GM18498 (cell line): Measurements from ENCODE around the gene FCRL6.

ENCODE experiments used
- ATAC-seq: cut with Tn5 transposase; IDR thresholded peaks from one replicate; pipeline ENCODE4 v1.9.1; 2021; ENCODE audit warnings: mild to moderate bottlenecking, moderate library complexity; ENCODE audit not compliant: unreplicated experiment

Gene FCRL6, protein sequence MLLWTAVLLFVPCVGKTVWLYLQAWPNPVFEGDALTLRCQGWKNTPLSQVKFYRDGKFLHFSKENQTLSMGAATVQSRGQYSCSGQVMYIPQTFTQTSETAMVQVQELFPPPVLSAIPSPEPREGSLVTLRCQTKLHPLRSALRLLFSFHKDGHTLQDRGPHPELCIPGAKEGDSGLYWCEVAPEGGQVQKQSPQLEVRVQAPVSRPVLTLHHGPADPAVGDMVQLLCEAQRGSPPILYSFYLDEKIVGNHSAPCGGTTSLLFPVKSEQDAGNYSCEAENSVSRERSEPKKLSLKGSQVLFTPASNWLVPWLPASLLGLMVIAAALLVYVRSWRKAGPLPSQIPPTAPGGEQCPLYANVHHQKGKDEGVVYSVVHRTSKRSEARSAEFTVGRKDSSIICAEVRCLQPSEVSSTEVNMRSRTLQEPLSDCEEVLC

DNA sequence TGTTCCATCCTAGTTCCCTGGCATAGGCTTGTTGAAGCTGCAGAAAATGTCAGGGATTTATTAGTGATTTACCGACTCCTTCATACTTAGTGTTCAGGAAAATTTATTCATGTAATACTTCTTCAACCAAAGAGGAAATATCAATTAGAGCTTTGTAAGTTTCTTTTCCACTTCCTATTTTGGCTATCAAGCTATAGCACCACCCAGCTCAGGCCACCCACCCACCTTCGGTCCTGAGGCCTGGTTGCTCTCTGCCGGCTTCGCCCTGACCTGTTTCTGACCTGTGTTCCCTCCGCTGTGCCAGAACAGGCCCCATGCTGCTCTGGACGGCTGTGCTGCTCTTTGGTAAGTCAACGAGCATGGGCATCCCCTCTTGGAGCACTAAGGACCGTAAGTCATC, at the start of gene FCRL6:
Gene FCRL6, plus strand, starts transcription at position 250 of the 400 bp plus-strand sequence. Its CDS starts 65 bp downstream, at position 315.
- ATAC-seq: no peak

DNA sequence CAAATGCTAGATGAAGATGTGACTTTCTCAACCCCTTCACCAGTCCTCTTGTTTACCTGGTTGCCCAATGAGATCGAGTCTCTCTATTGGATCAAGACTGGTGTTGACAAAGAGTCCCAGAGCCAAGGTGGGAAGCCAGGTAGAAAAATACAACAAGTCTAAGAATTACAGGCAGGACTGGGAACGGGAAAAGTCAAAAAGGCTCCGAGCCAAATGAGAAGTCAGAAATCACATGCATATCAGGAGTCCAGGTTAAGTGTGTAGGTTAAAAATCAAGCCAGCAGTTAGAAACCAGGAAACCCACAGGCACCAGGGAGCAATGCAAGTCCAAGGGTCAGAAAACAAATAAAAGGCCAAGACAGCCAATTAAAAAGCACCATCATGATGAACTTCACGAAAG, 48.8 kb upstream of the FCRL6 start:
- ATAC-seq: no peak

DNA sequence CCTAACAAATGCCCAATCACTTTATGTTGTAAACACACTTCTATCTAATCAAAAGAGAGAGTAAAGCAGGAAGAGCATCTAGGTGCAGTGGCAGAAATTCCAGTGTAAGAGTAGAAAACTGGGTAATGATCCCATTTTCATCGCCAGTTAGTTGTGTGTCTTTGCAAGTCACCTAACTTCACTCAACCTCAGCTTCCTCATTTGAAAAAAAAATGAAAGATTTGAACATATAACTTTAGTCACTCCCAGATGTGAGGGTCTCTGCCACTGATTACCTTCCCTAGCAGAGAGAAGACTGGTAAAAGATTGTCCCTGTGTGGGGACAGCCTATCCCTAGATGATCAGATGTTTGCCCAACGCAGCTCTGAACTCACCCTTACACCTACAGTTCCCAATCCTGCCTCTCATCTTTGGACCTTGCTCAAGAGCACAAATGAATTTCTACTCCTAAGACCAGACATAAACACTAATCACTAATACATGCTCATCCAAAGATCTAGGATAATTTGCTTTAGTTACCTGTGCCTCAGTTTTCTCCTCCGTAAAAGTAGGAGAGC, 46.6 kb upstream of the FCRL6 start:
- no peak for ATAC-seq

DNA sequence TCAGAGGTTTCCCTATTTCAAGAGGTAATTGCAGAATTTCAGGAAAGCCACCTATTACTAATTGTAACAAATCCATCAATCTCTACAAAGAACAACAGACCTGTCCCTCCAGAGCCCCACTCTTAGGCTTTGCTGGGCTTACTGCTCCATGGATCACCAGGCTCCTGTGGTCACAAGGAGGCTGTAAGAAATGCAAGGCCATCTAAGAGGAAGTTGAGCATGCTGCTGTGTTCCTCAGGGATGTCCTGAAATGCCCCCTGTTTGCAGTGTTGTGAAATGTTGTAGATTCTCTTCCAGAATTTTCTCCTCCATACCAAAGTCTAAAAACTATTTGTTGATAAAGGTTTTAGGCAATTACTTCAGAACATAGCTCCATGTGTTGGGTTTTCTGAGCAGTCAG, 45.8 kb upstream of the FCRL6 start:
- ATAC-seq: no peak

DNA sequence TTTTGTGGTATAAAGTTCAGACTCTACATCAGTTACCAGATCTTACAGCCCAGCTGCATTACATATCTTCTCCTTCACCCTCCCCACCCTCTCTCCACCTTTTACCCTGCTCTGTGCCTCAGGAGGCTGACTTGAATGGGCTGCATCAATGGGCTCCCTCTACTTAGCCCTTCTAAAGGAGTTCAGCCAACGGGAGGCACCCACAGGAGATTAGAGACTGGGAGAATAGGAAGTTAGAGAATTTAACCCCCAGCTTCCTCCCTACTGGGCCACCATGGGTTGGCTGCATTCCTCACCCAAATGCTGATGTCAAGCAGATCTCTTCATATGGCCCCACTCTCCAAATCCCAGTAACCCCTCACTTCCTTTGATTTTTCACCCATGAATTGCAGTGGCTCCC, 38.5 kb upstream of the FCRL6 start:
- no peak for ATAC-seq

DNA sequence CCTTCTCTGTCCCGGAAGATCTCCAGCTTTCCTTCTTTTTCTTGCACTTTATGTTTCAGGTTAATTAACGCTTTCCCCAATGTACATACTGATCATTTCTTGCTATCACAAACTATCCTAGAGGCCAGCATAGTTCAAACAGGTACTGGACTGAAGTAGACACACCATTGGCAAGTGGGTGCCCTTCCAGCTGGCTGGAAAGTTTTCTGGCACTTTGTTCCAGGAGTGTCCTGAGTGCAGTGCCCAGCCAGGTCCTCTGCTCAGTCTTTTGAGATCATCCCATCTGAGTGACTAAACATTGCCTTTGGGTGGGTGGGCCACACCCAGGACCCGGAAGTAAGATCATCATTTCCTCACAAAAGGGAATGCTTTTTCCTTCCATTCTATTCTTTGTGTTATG, 36.4 kb upstream of the FCRL6 start:
- ATAC-seq: no peak

DNA sequence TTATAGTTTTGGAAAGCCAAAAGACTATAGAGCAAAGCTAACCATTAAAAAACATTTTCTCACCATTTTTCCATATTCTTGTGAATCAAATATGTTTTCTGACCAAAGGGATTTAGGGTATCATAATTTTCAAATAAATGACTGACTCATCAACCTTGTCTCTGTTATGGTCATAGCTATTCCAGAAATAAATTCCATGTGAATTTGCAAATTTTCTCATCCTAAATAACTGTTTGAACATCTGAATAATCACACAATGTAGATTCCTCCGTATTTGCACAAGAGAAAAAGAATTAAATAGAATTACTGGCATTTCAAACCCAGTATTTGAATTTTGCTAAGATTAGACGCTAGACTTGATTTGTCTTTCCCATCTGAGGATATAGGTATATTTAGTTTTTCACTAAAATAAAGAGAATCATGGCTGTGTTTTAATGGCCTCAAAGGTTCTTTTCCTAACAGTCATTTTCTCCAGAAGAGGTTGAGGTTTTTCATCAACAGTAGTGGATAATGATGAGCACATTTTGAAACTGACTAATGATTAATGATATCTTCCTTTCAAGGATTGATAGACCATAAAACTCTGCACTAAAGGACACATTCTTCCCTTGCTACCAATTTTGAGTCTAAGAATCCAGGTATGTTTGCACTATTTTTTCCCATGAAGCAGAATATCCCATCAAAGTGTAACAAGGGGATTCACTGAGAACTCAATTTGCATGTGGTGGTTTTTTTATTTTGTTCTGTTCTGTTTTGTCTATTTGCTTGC, 30.8 kb upstream of the FCRL6 start:
- no peak for ATAC-seq

DNA sequence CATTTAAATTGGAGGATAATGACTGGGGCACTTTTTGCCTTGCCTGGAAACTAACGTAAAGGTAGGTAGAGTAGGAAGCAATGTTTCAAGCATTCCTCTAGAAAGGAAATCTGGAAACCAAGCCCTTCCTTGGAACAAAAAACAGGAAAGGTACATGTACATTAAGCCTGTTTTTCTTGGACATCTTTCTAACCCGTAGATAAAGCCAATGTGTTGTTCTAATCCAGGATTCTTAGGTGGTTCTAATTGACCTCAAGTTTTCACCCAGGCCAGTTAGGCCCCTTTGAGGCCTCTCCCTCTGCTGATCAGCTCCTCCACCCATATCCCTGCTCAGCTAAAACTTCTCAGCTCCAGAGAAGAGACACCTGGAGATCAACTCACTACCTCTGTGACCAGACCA, 27.7 kb upstream of the FCRL6 start:
- no peak for ATAC-seq

DNA sequence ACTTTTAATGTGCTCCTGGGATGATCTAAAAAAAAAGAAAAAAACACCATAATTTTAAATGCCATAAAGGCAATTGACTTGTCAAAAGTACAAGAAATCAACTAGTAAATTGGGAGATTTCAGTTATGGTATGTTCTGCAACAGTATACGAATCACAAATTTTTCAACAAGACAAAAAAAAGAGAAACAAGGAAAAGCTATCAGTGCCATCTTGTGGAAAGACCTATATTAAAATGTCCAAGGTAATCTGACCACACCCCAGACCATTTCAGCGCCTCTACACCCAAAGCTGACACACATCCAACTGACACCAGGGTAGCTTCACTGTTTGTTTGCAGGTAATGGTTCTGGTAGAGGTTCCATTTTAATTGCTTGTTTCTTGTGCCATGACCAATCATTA, 26.4 kb upstream of the FCRL6 start:
- ATAC-seq: no peak

DNA sequence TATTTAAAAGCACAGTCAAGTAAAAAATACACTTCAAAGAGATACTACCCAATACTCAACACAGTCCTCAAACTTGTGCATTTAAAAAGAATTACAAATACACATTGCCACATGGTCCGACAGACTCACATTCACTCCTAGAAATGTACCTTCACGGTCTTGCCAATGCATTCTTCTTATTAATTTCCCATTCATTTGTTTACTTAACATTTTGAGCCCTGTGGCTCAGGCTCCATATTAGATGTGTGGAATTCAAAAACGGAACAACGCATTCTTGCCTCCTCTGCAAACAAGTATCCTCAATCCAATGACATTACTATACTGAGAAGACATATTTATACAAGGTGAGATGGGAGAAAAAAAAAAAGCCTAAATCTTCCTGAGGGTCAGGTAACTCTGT, 23.9 kb upstream of the FCRL6 start:
- no peak for ATAC-seq

DNA sequence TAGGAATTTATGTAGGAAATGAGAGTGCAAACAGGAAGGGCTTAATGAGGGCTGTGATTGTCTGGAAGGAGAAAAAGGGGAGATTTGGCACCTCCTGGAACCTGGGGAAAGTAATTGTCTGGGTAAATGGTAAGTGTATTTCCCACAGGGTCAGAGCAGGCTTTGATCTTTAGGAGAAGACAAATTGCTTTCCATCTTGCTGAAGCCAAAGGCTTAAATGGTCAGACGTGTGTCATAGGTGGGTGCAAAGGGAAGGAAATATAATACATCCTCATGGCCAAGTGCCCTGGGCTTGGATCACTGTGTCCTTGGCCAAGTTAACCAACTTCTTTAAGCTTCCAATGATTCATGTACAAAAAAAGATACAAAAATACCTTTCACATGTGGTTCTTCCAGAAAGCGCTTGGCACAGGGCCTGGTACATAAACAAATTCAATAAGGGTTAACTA, 22.7 kb upstream of the FCRL6 start:
- no peak for ATAC-seq

DNA sequence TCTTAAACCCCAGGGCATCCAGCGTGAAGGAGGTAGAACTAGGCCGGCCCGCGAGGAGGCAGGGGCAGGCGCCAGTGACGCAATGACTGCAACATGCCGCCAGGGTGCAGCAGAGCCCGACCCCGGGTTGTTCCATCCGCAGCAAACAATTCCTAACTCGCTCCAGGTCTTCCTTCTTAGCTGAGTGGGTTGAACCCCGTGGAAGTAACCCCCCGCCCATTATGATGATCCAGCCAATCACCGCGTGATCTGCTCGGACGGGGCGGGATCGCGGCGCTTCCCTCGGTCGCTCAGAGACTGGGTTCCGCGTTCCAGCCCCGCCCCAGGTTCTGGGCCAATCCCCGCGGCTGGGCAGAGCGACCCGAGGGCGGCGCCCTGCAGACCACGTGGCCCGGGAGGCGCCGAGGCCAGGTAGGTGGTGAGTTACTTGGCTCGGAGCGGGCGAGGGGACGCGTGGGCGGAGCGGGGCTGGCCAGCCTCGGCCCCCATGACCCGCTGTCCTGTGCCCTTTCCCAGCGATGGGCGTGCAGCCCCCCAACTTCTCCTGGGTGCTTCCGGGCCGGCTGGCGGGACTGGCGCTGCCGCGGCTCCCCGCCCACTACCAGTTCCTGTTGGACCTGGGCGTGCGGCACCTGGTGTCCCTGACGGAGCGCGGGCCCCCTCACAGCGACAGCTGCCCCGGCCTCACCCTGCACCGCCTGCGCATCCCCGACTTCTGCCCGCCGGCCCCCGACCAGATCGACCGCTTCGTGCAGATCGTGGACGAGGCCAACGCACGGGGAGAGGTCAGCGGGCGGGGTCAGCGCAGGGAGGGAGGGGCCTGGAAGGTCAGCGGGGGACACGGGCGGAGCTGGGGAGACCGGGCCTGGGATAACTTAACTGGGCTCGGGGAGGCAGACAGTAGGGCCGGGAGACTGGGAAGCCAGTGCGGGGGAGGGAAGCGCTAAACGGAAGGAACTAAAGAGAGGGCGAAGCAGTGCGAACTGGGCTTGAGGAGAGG, 21.3 kb upstream of the FCRL6 start, which contains the start of gene DUSP23:
Gene DUSP23, plus strand, starts transcription at position 380 of the 1,000 bp plus-strand sequence. Its CDS starts 139 bp downstream, at position 519.
- ATAC-seq: peak; percentile 99

DNA sequence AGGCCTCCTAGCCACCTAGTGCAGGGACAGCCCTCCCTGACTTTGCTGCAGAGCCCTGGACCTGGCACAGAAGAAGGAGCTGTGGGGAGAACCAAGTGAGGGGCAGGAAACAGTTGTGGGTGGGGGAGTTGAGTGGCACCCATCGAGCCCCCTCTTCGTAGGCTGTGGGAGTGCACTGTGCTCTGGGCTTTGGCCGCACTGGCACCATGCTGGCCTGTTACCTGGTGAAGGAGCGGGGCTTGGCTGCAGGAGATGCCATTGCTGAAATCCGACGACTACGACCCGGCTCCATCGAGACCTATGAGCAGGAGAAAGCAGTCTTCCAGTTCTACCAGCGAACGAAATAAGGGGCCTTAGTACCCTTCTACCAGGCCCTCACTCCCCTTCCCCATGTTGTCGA, 20.2 kb upstream of the FCRL6 start:
- ATAC-seq: no peak

DNA sequence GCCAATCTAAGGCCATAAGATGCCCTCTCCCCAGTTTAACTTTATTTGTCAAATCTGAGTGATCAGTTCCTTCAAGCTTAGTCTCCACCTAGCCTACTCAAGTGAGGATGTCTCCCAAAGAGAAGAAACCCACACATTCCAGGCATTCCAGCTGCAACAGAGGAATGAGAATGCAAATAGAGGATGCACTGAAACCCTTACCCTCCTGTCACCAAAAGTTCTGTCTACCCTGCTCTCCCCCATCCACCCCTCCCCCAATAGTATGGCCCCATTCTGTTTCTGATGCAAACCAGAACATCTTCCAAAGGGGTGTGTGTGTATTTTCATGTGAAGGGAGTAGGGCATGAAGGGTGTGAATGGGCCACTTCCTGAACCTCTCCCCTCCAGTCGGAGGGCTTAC, 18.4 kb upstream of the FCRL6 start:
- no peak for ATAC-seq

DNA sequence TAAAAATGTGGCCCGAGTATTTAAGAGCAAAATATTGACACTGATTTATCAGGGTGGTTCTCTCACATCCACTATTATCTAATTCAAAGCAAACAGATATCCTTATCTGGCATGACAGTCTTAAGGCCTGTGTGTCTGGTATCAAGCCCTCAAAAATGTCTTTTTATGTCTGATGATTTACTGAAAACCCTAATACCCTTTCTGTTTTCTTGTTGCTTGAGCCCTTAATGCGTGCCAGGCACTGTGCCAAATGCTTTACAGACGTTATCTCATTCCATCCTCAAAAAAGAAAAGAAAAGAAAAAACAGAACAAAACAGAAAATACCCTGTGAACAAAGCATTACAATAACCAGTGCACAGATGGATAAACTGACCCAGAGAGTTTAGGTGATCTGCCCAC, 15.7 kb upstream of the FCRL6 start:
- no peak for ATAC-seq

DNA sequence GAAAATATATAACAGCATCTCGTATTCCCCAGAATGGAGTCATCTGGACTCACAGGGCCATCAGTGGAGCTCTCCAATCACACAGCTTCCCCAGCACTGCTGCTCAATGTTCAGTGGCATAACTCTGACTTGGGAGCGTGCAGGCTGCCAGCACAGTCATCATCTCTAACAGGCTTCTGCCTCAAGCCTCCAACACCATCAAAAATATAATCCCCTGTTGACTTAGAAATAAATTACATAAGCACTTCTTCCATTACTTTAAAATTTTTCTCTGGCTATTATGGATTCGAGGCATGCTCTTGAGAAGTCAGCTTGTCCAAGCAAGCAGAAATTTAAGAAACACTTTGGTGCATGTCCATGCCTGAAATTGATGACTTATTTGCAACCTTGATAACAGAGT, 15.2 kb upstream of the FCRL6 start:
- ATAC-seq: no peak

DNA sequence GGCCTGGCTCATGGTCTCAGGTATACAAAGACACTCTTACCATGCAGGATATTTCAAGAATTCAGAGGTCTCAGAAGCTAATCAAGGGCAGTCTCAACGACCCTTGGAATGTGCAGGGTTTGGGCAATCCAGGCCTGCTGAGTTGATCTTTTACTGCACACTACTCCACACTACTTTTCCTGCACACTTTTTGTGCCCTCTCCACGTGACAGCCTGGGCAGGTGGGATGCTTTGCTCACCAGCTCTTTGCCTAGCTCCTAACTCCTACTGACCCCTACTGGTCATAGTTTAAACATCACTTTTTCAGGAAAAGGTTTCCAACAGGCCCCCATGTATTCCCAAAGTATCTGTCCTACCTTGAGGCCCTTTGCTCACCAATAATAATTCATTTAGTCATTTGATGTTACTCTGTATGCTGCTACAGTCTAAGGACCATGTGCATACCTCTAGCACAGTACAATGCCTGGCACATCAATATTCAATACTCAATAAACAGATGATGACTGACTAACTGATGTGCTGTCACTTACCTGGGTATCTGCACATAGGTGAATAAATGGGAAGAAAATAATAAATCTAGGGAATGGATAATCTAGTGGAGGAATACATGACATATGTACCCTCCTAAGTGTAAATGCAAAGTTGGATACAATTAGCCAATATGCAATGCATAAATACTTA, 11.8 kb upstream of the FCRL6 start:
- no peak for ATAC-seq

DNA sequence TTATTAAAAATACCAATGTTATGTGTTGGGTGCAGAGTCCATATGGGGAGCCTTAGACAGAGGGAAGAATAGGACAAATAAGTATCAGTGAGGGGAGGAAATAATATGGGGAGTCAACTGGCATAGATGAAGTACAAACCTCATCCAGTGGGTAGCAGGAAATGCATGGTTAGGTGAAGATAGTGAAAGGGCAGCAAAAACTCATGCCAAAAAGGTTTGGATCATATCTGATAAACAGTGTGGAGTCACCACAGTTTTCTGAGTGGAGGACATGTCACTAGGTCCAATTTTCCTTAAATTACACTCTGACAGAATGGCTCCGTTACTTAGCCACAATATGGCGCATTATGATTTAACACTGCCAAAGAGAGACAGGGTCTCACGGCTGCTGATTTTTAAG, 11.1 kb upstream of the FCRL6 start:
- no peak for ATAC-seq

DNA sequence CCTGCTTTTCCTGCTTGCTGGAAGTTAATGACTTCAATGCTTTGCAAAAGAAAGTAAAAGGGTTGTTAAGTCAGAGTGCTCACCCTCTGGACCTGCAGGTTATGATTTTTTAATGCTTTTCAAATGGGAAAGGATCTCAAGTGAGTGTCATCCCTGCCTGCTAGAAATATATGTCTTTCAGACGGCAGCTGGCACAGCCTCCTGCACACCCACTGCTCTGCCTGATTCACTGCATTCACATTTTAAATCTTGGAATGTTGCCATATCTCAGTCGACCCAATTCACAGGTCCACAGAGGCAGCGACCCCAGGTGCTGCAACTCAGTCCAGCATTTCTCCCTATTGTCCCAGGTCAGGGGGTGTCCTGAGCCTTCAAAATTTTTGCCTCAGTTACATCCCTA, 10.7 kb upstream of the FCRL6 start:
- no peak for ATAC-seq

DNA sequence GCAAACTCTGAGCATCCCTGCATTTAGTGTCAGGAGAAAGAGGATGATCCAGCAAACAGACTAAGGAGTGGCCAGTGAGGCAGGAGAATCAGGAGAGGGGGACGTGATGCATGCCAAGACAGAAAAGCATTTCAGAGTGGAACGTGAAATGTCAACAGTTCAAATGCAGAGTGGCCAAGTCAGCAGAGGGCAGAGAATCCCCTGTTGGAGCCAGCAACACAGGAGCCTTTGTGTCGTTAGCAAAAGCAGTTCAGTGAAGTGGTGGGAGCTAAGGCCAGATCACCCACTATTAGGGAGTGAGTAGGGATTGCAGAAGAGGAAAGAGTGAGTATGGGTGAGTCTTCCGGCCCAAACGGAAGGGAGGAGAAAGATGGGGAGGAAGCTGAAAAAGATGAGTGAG, 6.6 kb upstream of the FCRL6 start:
- no peak for ATAC-seq
